Naive thymus-derived CD4-positive, alpha-beta T cell (primary cell): ENCODE data around the gene MORC3. TPM values are rescaled to one million over a fixed set of nuclear protein-coding genes. Genes with fewer than 3 reads are reported as not detected.

Experiments used
- ATAC-seq: fragments of 150-1000 bp; cut with Tn5 transposase; 2 replicates; pipeline ENCODE4 v1.10.0; 2021; ENCODE audit warnings: mild to moderate bottlenecking, moderate library complexity
- CTCF ChIA-PET: fragments of 350-600 bp; sonication (Branson Sonifier 250); formaldehyde crosslinking; loops from one replicate; lab custom pipeline; 2021; ENCODE audit warnings: antibody characterized with exemption; lab: Charles Lee
- POLR2A ChIA-PET: fragments of 350-600 bp; sonication (Branson Sonifier 250); formaldehyde crosslinking; loops from one replicate; lab custom pipeline; 2021; ENCODE audit warnings: antibody characterized with exemption, inconsistent platforms; lab: Charles Lee
- DNase-seq, 9 donors: peaks; one replicate each; pipeline versions ENCODE4 v3.0.0 to v3.0.0-alpha.2; 2020 to 2022; ENCODE audit warnings: mixed read lengths in 1 of 9
- H3K27ac ChIP-seq: one replicate; pipeline ENCODE4 v1.7.0; 2013; ENCODE audit warnings: mild to moderate bottlenecking, low read depth, low read length, moderate library complexity
- H3K27me3 ChIP-seq, 2 donors: one replicate each; pipeline ENCODE4 v1.7.0; 2013; ENCODE audit warnings: low read length in 2 of 2, mild to moderate bottlenecking in 2 of 2, moderate library complexity in 2 of 2; ENCODE audit not compliant: control insufficient read depth in 2 of 2, insufficient read depth in 2 of 2
- H3K36me3 ChIP-seq, 3 experiments: 1 replicate in 2 of 3; 2 replicates in 1 of 3; pipeline ENCODE4 v1.7.0; 2013; ENCODE audit warnings: low read length in 3 of 3, mild to moderate bottlenecking in 3 of 3, moderate library complexity in 1 of 3; ENCODE audit not compliant: insufficient read depth in 3 of 3, control insufficient read depth in 2 of 3
- H3K4me1 ChIP-seq, 2 donors: one replicate each; pipeline ENCODE4 v1.7.0; 2013; ENCODE audit warnings: low read length in 2 of 2, mild to moderate bottlenecking in 2 of 2, moderate library complexity in 1 of 2; ENCODE audit not compliant: control insufficient read depth in 2 of 2, insufficient read depth in 2 of 2
- H3K4me3 ChIP-seq: 2 replicates; pipeline ENCODE4 v1.7.0; 2013; ENCODE audit warnings: mild to moderate bottlenecking, low read length
- H3K9me3 ChIP-seq, 3 experiments: 1 replicate in 2 of 3; 2 replicates in 1 of 3; pipeline ENCODE4 v1.7.0; 2013; ENCODE audit warnings: low read length in 3 of 3; ENCODE audit not compliant: control insufficient read depth in 2 of 3
- H3K27ac Mint-ChIP-seq, 9 donors: one replicate each; pipeline ENCODE4 v1.8.0; 2020 to 2022; ENCODE audit warnings: mixed read lengths in 9 of 9, mild to moderate bottlenecking in 8 of 9, moderate library complexity in 5 of 9, inconsistent platforms in 2 of 9
- H3K27me3 Mint-ChIP-seq, 5 donors: one replicate each; pipeline ENCODE4 v1.8.0; 2021 to 2022; ENCODE audit warnings: mixed read lengths in 5 of 5, mild to moderate bottlenecking in 1 of 5
- H3K36me3 Mint-ChIP-seq, 5 donors: one replicate each; pipeline ENCODE4 v1.8.0; 2020 to 2022; ENCODE audit warnings: mixed read lengths in 5 of 5, mild to moderate bottlenecking in 3 of 5, inconsistent platforms in 1 of 5
- H3K4me1 Mint-ChIP-seq, 7 donors: one replicate each; pipeline ENCODE4 v1.8.0; 2020 to 2022; ENCODE audit warnings: mixed read lengths in 7 of 7, mild to moderate bottlenecking in 3 of 7, inconsistent platforms in 1 of 7
- H3K4me3 Mint-ChIP-seq, 10 donors: one replicate each; pipeline ENCODE4 v1.8.0; 2020 to 2022; ENCODE audit warnings: mild to moderate bottlenecking in 10 of 10, mixed read lengths in 10 of 10, moderate library complexity in 6 of 10, inconsistent platforms in 2 of 10
- H3K9me3 Mint-ChIP-seq, 11 donors: one replicate each; pipeline ENCODE4 v1.8.0; 2020 to 2022; ENCODE audit warnings: mixed read lengths in 11 of 11, mild to moderate bottlenecking in 4 of 11, inconsistent platforms in 1 of 11, moderate library complexity in 1 of 11
- intact Hi-C, 2 donors: fragments of 100-400 bp; cut with micrococcal nuclease; formaldehyde crosslinking; loops; one replicate each; pipeline ENCODE4 v1.15.1; 2023
- polyA plus RNA-seq, 2 donors: library from polyadenylated mRNA; unstranded; fragments of 300-500 nt; fragmentation: Illumina TruSeq; gene quantifications; one replicate each; pipeline ENCODE4 v1.2.3, GENCODE V29; 2021
- total RNA-seq, 6 experiments: library from RNA in 5 of 6; stranded (reverse) in 5 of 6; gene quantifications; 1 replicate in 5 of 6; 2 replicates in 1 of 6; pipeline ENCODE4 v1.2.3 and lab custom pipeline; 2021 to 2026

MORC3 gene
- total and polyA plus RNA-seq, 7 experiments from 2014 or later = 29.3 to 123 (median 54.9) TPM

DNA sequence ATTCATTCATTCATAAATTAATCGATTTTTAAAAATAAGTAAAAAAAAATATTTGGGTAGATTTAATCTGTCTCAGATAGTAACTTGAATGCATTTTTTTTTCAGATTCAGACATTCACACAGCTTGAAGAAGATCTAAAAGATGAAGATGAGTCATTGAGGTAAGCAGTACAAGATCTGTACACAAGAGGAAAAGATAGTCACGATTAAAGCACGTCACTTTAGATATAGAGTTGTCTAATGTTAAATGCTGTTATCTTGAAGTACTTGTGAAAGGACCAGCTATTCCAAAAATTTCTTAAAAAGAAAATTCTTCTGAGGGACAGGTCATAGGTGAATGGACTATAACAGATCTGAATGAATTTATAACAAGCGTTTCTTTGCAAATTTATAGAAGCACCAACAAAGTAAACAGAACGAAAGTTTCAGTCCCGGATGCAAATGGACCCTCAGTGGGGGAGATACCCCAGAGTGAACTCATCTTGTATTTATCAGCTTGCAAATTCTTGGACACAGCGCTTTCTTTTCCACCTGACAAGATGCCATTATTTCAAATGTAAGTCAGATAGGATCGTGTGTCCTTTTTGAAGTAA is 31.2 kb upstream of the MORC3 start:
- Mint-ChIP-seq H3K27me3 (peaks cover 0 to 3% (median 0%) of the 10 kb centered on the region in 5 donors), H3K36me3 (peaks cover 0 to 35% (median 16%) of the 10 kb centered on the region in 5 donors), H3K4me3 (peak overlapping the region; percentile 56 to 90 (median 80)), H3K27ac (peak overlapping the region; percentile 94 to 100 (median 98)), H3K4me1 (peaks cover 6 to 30% (median 23%) of the 10 kb centered on the region in 7 donors), H3K9me3 (peaks cover 0 to 5% (median 0%) of the 10 kb centered on the region in 11 donors)
- intact Hi-C loops = loop anchor here (1.0 to 5.0 kb wide), 8 partner anchors 10 to 132 kb away; partner anchors contain the start of genes MORC3 (in 2 of the 2), CHAF1B (in 1 of the 2) and DOP1B (in 1 of the 2)
- ChIA-PET POLR2A (interaction anchor here (0.6 to 7.7 kb wide), 29 partner anchors 7 to 1255 kb away, joined by 3 to 218 read pairs (median 4); partner anchors contain the start of genes DOP1B and MORC3), CTCF (interaction anchor here (0.6 to 3.4 kb wide), 9 partner anchors 10 to 176 kb away, joined by 3 to 31 read pairs (median 4); partner anchors contain the start of gene MORC3)
- peak overlapping the region; percentile 96 for H3K27ac ChIP-seq
- peak; percentile 87 for ATAC-seq
- H3K36me3 ChIP-seq = peaks cover 0 to 7% (median 0%) of the 10 kb centered on the region in 3 experiments
- H3K4me1 ChIP-seq = peaks cover 7 to 9% of the 10 kb centered on the region in 2 donors
- H3K9me3 ChIP-seq = no peaks in the 10 kb centered on the region
- H3K4me3 ChIP-seq = peak overlapping the region; percentile 40
- no peaks in the 10 kb centered on the region for H3K27me3 ChIP-seq
- DNase-seq = peak in 6 of 9 donors; percentile 55 to 77 (median 68)

DNA sequence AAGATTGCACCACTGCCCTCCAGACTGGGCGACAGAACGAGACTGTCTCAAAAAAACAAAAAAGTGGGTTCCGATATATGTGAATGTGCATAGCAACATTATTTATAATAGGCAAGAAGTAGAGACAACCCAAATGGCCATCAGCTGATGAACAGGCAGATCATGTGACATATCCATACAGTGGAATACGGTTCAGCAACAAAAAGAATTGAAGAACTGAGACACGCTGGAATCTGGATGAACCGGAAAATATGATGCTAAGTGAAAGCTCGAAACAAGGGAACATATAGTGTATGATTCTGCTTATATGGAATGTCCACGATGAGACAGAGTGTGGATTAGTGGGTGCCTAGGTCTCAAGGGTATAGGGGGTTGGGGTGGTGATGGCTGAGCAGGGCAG is 28.5 kb upstream of the MORC3 start:
- peaks cover 0 to 34% (median 13%) of the 10 kb centered on the region in 5 donors for H3K36me3 Mint-ChIP-seq
- ATAC-seq (no peak), DNase-seq (no peak)
- Histone ChIP-seq H3K36me3 (peaks cover 0 to 7% (median 0%) of the 10 kb centered on the region in 3 experiments), H3K4me1 (peaks cover 7 to 14% of the 10 kb centered on the region in 2 donors), H3K27ac (no peak overlapping the region), H3K27me3 (no peaks in the 10 kb centered on the region), H3K9me3 (no peaks in the 10 kb centered on the region), H3K4me3 (no peak overlapping the region)
- H3K4me3 Mint-ChIP-seq = no peak overlapping the region
- ChIA-PET CTCF (interaction anchor here (0.5 to 0.9 kb wide), 2 partner anchors 28 to 250 kb away, joined by 4 read pairs; partner anchors contain the start of gene MORC3), POLR2A (interaction anchor here (0.6 to 7.7 kb wide), 3 partner anchors 8 to 101 kb away, joined by 3 to 218 read pairs (median 141); partner anchors contain the start of gene MORC3)
- H3K27ac Mint-ChIP-seq = peak overlapping the region in 8 of 9 donors; percentile 2 to 77 (median 58)
- intact Hi-C loops = loop anchor here in 1 of 2 donors (10.0 kb wide), 1 partner anchor 1073 kb away; the partner anchor contains the start of gene DYRK1A
- peaks cover 6 to 36% (median 29%) of the 10 kb centered on the region in 7 donors for H3K4me1 Mint-ChIP-seq
- peaks cover 0 to 5% (median 0%) of the 10 kb centered on the region in 11 donors for H3K9me3 Mint-ChIP-seq
- peaks cover 0 to 3% (median 0%) of the 10 kb centered on the region in 5 donors for H3K27me3 Mint-ChIP-seq

DNA sequence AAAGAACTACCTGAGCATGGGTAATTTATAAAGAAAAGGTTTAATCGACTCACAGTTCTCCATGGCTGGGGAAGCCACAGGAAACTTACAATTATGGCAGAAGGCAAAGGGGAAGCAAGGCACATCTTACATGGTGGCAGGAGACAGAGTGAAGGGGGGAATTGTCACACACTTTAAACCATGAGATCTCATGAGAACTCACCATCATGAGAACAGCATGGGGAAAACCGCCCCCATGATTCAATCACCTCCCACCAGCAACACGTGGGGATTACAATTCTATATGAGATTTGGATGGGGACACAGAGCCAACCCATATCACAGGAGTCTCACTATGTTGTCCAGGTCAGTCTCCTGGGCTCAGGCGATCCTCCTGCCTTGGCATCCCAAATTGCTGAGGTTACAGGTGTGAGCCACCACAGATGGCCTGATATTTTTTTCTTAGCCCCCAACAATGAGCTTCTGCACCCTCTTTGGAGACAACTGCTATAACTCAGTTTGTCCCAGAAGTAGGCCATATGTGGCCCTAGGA is 22.5 kb upstream of the MORC3 start:
- Mint-ChIP-seq H3K36me3 (peaks cover 0 to 15% (median 3%) of the 10 kb centered on the region in 5 donors), H3K4me1 (peaks cover 24 to 53% (median 40%) of the 10 kb centered on the region in 7 donors), H3K9me3 (peaks cover 0 to 5% (median 0%) of the 10 kb centered on the region in 11 donors), H3K27ac (peak overlapping the region; percentile 91 to 100 (median 98)), H3K4me3 (peak overlapping the region; percentile 71 to 88 (median 84)), H3K27me3 (no peaks in the 10 kb centered on the region)
- DNase-seq (no peak), ATAC-seq (no peak)
- POLR2A ChIA-PET = interaction anchor here (1.2 to 11.9 kb wide), 9 partner anchors 9 to 41 kb away, joined by 3 to 361 read pairs (median 5); partner anchors contain the start of gene MORC3
- Histone ChIP-seq H3K9me3 (no peaks in the 10 kb centered on the region), H3K27me3 (no peaks in the 10 kb centered on the region), H3K27ac (peak overlapping the region; percentile 84), H3K4me1 (peaks cover 21 to 36% of the 10 kb centered on the region in 2 donors), H3K36me3 (peaks cover 0 to 7% (median 0%) of the 10 kb centered on the region in 3 experiments), H3K4me3 (peak overlapping the region; percentile 52)
- CTCF ChIA-PET = interaction anchor here (1.0 to 2.5 kb wide), 6 partner anchors 9 to 38 kb away, joined by 3 to 34 read pairs (median 6); partner anchors contain the start of gene MORC3
- intact Hi-C loops = loop anchor here in 1 of 2 donors (10.0 kb wide), 1 partner anchor 1067 kb away; the partner anchor contains the start of gene DYRK1A

DNA sequence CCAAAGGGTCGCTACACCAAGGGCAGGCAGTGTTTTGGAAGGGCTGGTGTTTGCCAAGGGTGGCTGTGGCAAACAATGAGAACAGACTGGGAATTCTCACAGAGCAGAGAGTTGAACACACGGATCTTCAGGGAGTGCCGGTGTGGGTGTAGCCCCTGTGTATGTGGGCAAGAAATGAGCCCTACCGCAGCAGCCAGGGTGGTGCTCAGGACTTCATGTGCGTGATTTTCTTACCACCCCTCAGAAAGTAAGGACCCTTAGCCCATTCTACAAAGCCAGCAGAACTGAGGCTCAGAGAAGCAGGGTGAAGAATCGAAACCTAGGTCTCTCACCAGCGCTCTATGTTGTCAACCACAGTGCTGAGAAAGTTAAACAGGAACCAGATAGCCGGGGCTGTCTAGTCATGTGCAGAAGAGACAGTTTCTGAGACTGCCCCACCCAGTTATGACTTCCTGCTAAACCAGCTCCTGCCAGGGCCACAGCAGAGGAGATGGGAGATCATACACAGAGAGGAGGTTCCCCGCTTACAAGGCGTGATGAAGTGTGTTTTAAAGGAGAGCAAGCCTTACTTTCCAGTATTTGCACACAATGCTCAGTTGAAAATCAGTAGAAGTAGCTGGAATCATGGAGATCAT is 21.9 kb upstream of the MORC3 start:
- H3K4me1 Mint-ChIP-seq = peaks cover 24 to 53% (median 40%) of the 10 kb centered on the region in 7 donors
- CTCF ChIA-PET = interaction anchor here (0.8 to 2.5 kb wide), 7 partner anchors 9 to 38 kb away, joined by 3 to 34 read pairs (median 4); partner anchors contain the start of gene MORC3
- peaks cover 0 to 15% (median 3%) of the 10 kb centered on the region in 5 donors for H3K36me3 Mint-ChIP-seq
- peak; percentile 99 for ATAC-seq
- DNase-seq = peak; percentile 35 to 89 (median 87)
- Histone ChIP-seq H3K27ac (peak overlapping the region; percentile 84), H3K36me3 (peaks cover 0 to 5% (median 0%) of the 10 kb centered on the region in 3 experiments), H3K4me1 (peaks cover 21 to 36% of the 10 kb centered on the region in 2 donors), H3K27me3 (no peaks in the 10 kb centered on the region), H3K4me3 (peak overlapping the region; percentile 52), H3K9me3 (no peaks in the 10 kb centered on the region)
- intact Hi-C loops = loop anchor here (1.0 to 10.0 kb wide), 8 partner anchors 9 to 1067 kb away; partner anchors contain the start of genes MORC3 (in 2 of the 2), DOP1B (in 1 of the 2) and DYRK1A (in 1 of the 2)
- peak overlapping the region; percentile 71 to 88 (median 84) for H3K4me3 Mint-ChIP-seq
- H3K27me3 Mint-ChIP-seq = no peaks in the 10 kb centered on the region
- POLR2A ChIA-PET = interaction anchor here (0.6 to 11.9 kb wide), 19 partner anchors 9 to 238 kb away, joined by 3 to 361 read pairs (median 4); partner anchors contain the start of genes DOP1B, MORC3 and SETD4
- peak overlapping the region; percentile 91 to 100 (median 98) for H3K27ac Mint-ChIP-seq
- peaks cover 0 to 5% (median 0%) of the 10 kb centered on the region in 11 donors for H3K9me3 Mint-ChIP-seq

- DNase-seq (no peak), ATAC-seq (no peak)
- Mint-ChIP-seq H3K9me3 (peaks cover 0 to 12% (median 2%) of the 10 kb centered on the region in 11 donors), H3K4me1 (peaks cover 4 to 14% (median 9%) of the 10 kb centered on the region in 7 donors), H3K36me3 (peaks cover 0 to 3% (median 0%) of the 10 kb centered on the region in 5 donors), H3K27me3 (no peaks in the 10 kb centered on the region), H3K27ac (no peak overlapping the region), H3K4me3 (no peak overlapping the region)
- ChIA-PET POLR2A (interaction anchor here (0.6 to 1.6 kb wide), 3 partner anchors 9 to 19 kb away, joined by 3 to 12 read pairs (median 4); partner anchors contain the start of gene MORC3), CTCF (interaction anchor here (0.7 to 1.3 kb wide), 2 partner anchors 11 to 15 kb away, joined by 3 to 4 read pairs; no protein-coding TSS in a partner anchor)
- H3K9me3 ChIP-seq = no peaks in the 10 kb centered on the region
- no peaks in the 10 kb centered on the region for H3K36me3 ChIP-seq
- H3K4me3 ChIP-seq = no peak overlapping the region
- H3K27ac ChIP-seq = no peak overlapping the region
- intact Hi-C loops = loop anchor here in 1 of 2 donors (1.0 kb wide), 1 partner anchor 9 kb away; no protein-coding TSS in a partner anchor
- H3K27me3 ChIP-seq = no peaks in the 10 kb centered on the region
- no peaks in the 10 kb centered on the region for H3K4me1 ChIP-seq
Observed at GRCh38 chr21:36306872-36307534, 13.0 kb upstream of the MORC3 start.
